ENCODE data around the gene HOXD8.

The HOXD8 gene

DNA sequence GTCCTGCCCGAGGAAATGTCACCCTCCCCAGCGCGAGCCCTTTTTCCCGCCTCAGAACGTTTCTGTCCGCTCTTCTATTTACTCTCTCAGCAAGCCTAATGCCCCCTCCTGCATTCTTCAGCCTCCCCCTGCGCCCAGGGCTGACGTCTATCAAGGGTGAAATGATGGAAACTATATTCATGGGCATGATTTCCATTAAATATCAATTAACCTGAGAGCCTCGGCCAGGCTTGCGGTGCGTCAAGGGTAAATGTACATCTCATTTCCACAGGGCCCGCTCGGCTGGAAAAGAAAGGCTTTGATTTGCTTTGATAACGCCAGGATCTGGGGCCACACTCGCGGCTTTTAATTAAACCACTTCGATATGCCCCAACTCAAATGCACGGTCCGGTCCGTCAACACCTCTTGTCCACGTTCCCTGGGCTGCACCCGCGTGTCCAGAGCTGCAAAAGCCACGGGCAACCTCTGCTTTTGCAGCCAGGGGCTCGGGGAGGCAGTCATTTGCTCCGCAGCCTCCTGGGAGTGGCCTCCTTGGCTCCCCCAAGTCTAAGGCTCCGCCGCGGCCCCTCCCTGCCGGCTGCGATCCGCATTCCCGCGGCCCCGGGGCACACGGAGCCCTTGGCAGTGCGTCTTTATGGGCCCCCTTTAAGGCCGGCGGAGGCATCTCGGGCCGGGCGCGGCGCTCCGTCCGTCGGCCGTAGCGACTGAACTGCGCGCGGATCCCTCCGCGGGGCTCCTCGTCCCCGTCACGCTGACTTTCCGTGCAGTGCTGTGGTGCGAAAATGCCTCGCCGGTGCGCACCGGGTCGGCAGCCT is at the start of gene HOXD8:
Gene HOXD8, plus strand, starts transcription at position 724 of the 815 bp plus-strand sequence. CDS start 662 bp downstream, outside the sequence.
- peak; percentile 90 for DNase-seq

DNA sequence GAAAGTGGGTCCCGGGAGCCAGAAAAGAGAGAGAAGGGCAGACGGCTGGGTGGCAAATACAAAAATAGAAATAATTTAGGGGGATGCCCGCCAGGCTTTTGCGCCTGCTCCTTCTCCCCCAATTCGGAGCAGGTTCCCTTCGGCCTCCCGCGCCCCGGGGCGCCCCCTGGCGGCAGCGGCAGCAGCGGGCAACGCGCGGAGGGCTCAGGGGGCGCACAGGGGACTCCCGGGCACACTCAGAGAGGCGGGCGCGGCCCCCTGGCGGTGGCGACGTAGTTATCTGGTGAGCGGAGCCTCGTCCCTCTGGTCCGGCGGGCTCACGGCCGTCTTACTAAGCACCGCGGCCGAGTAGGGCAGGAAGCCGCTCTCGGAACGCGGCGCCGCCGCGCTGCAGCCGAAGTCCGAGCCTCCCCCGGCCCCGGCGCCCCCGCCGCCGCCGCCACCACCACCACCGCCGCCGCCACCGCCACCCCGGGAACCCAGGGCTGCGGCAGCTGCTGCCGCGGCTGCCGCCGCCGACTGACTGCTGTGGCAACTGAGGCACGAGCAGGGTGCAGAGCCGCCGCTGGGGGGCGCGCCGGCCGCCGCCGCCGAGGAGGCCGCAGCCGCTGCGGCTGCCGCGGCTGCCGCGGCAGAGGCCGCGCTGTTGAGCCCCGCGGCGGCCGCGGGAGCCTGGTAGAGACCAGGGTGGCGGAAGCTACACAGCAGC is 49.5 kb upstream of the HOXD8 start:
- peak; percentile 73 for DNase-seq

DNA sequence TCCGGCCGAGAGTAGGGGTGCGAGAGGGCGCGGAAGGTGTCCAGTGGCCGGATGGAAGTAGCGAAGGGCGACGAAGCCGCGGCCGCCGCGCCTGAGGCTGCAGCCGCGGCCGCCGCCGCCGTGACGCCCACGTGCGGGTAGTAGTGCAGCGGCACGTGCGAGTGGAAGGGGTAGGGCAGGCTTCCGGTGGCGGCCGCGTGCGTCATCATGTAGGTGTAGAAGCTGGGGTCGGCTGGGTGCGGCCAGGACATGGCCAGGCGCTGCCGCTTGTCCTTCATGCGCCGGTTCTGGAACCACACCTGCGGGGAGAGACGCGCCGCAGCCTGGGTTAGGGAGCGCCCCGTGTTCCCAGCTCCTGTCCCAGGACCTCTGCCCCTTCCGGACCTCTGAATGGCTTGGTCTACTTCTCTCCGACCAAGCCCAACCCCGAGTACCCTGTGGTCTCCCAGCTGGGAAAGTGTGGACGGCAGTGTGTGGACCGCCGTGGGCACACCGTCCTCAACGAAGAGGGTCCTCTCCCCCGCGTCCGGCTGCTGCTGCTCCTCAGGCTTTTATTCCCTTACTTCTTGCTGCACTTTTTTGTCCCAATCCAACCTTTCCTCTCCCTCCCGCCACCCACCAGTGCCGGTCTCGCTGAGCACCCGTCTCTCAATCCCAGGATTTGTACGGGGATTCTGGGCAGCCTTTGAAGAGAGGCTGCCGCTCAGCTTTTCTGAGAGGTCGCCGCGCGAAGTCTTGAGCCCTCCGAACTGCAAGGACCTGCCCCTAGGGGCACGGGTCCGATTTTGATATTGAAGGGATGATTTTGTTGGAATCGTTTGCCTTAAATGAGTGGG is 48.7 kb upstream of the HOXD8 start:
- DNase-seq, result peak; percentile 65

GRCh38 chr2:176081376-176081836 is 48.1 kb upstream of the HOXD8 start:
- no peak for DNase-seq

- DNase-seq, result peak; percentile 79
Measured at GRCh38 chr2:176081837-176082524, 47.5 kb upstream of the HOXD8 start.

DNA sequence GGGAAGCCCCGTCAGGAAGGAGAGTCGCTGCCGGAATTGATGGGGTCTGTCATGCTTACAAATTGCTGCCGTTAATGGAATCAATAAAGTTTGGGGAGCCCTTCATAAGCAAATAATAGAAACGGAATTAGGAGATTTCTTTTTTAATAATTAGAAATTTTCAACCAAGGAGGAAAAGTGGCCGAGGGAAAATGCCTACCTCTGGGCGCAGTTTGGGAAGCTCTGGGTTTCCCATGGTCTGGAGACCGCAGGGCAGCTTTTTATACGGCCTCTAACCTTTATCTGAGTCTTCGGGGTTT is 47.0 kb upstream of the HOXD8 start:
- DNase-seq, result no peak

- DNase-seq, result peak; percentile 55
Measured at GRCh38 chr2:176082824-176083751, 46.4 kb upstream of the HOXD8 start.

DNA sequence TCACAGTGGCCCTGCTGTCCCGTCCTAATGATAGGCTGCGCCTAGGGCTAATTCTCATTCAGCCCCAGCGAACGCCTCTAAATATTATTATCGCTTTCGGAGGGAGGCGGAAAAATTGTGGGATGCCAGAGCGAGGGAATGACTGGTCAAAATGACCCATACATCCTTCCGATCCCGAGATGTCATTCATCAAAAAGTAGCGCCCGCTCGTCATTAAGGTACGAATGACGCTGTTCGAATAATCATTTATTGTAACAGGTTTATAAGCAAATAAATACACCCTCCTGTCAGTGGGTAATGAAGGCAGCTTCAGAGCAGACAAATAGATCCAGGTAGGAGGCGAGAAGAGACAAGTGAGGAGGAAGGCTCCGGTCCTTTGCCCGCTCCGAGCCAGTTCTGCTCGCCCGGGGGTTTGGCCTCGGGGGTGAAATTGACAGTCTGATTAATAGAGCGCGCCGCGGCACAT is 45.7 kb upstream of the HOXD8 start, which contains the start of gene EVX2:
Gene EVX2, minus strand, starts transcription at position 167 of the 466 bp plus-strand sequence. CDS start 186 bp downstream, outside the sequence.
- peak; percentile 57 for DNase-seq

GRCh38 chr2:176084611-176085119 is 44.8 kb upstream of the HOXD8 start:
- DNase-seq, result peak; percentile 60

DNA sequence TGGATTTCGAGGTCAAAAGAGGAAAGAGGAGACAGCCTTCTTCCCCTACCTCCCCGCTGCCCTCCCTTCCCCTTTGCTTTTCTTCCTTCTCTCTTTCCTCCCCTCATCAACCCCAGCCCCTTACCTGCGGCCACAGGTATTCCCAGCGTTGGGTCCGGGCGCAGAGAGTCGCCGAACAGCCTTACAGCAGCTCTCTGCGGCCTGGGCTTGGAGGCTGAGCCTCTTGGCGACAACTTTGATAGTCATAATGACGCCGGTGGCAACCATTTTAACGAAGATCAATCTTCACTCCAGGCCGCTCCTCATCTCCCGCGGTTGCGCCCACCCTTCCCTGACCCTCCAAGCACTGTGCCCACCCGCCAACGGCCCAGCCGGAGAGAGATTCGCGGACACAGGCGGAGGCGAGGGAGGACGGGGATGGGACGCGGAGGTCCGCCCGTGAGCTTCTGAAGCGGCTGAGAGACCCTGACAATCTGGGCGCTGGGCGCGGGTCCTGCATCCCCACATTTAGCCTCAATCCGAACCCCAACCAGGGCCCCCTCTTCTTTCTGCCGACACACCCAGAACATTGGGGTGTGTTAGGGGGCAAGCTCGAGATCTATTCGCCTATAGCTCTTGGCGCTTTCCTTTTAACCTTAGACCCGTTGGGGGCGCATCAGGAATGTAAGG is 44.3 kb upstream of the HOXD8 start:
- DNase-seq, result peak; percentile 46

- DNase-seq, result peak; percentile 71
Measured at GRCh38 chr2:176085861-176086771, 43.4 kb upstream of the HOXD8 start.

DNA sequence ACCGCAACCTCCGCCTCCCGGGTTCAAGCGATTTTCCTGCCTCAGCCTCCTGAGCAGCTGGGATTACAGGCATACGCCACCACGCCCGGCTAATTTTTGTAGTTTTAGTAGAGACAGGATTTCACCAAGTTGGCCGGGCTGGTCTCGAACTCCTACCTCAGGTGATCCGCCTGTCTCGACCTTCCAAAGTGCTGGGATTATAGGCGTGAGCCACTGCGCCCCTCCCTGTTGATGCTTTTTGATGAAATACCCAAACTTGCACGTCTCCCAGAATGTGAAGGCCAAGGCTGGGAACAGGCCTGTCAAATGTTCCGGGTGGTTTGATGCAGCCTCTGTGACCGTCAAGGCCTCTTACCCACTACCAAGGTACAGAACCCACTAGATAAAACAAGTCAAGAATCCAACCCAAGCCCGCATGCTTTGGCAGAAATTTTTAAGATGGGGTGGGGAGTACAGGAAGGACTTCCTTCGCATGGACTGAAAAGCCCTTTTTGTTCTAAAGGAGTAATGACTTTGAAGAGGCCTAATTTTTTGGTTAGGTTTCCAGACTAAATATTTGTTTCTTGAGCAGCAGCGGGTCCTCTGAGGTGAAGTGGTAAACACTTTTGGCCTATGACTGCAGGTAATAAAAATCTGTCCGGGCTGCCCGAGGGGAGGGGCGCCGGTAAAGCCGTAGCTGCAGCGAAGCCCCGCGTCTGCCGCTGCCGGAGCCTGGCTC is 42.0 kb upstream of the HOXD8 start:
- peak; percentile 42 for DNase-seq

DNA sequence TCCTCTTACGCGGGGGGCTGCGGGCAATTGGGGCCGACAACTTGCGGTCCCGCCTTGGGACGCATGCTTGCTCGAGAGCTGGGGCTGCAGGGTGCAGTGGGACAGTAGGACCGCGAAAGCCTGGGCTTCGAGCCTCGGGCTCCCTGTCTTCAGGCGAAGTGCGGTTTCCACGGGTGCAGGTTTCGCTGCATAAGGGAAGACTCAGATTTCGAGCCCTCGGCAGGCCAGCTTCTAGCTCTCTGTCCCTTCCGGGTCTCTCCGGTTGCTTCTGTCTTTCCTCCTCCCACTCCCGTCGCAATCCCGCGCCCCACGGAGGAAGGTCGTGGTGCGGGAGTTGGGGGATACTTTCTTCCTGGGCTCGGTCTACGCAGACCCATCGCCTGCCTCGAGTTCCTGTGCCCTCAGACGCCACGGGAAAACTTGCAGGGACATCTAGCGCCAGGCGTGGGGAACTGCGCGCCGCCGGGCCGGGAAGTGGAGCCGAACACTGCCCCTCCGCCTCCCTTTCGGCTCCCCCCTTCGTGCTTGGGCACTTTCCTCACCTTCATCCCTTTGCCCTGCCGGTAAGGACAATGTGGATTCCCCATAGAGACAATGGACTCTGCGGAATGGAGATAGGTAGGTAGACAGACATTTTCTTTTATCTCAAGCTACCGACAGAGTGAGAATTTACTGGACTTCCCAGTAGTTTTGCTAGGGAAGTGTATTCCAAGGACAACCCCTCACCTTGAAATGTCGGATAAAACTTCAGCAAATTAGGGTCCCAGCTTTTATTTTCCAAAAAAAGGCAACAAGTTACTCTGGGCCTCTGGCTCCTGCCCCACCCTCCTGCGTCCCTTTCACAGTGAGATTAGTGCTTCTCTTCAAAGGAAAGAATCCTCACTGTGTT is 41.2 kb upstream of the HOXD8 start:
- peak; percentile 86 for DNase-seq

DNA sequence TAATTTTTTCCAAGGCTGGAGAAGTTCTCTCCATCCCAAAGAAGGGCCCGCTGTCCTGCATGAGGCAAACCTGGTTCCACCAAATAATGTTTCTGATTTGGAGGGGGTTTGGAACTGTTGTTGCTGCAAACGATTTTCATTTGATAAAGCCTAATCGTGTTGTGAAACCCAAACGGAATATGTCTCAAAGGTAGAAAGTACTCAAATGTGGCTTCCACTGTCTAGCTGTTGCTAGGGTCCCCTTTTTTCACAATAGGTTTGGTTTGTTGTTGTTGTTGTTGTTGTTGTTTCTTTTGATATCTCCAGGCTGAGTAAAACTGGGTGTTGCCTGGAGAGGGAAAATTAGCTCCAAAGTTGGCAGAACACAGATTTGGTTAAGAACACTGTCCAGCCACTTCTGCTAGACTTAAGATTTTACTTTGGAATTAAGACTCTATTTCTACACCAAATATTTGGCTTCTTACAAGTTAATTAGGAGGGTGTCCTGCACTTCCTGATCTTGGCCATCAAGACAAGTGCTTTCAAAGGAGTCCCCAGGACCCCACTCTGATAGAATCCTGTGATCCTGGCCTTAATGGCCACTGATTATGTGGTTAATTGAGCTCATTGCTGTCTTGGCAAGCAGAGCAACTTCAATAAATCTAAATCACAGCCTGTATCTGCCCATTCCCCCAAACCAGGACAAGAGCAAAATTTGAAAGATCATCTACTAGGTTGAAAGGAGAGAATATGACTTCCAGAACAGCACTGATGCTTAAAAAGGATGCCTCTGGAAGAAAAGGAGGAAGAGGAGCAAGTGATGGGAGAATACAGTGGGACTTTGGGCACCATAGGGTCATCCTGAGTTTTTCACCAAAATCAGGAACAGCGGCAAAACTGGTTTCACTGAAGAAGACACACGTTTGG is 40.3 kb upstream of the HOXD8 start:
- peak; percentile 44 for DNase-seq

GRCh38 chr2:176089843-176090395 is 39.6 kb upstream of the HOXD8 start:
- no peak for DNase-seq

DNA sequence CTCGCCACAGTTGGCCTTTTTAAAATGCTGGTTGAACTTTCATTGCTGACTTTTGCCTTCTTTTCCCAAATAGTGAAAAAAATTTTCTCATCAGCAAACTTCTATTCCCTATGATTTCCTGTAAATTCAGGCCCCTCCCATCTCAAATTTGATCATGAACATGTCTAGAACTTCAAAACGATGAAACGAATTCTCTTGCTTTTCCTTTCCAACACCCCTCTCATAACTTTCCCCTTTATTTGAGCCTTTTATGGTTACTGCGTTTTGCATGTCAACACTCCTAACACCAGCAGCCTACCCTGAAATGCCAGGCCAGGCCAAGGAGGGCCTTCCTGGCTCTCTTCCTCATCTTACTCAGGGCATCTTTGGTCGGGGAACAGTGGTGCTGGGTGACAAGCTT is 38.6 kb upstream of the HOXD8 start:
- DNase-seq, result no peak
